H1 (cell line): ENCODE measurements around the gene PRADC1. TPM values are rescaled to one million over a fixed set of nuclear protein-coding genes. Genes with fewer than 3 reads are reported as not detected.

Source experiments
- CTCF ChIA-PET: fragments of 300-600 bp; sonication (Branson Sonifier 250); formaldehyde crosslinking; loops from one replicate; lab custom pipeline; 2021; ENCODE audit not compliant: partially characterized antibody; lab: Charles Lee
- POLR2A ChIA-PET: fragments of 300-600 bp; sonication (Branson Sonifier 250); formaldehyde crosslinking; loops from one replicate; lab custom pipeline; 2021; ENCODE audit warnings: inconsistent platforms; ENCODE audit not compliant: partially characterized antibody; lab: Charles Lee
- DNase-seq, 2 experiments: peaks; one replicate each; pipeline versions ENCODE4 v3.0.0 to v3.0.0-alpha.2; 2010 to 2022; ENCODE audit warnings: low spot score in 2 of 2, low read depth in 1 of 2, mixed read lengths in 1 of 2
- FAIRE-seq: peaks from 2 replicates; lab custom pipeline; 2011; peaks lifted over from hg19 to GRCh38; lab: Jason Lieb, UNC
- H2AFZ ChIP-seq: 2 replicates; pipeline ENCODE4 v1.8.1; 2012; ENCODE audit warnings: low read length, inconsistent platforms
- H2AK5ac ChIP-seq: 2 replicates; pipeline ENCODE4 v1.6.1; 2013; ENCODE audit warnings: low read depth, low read length
- H2BK120ac ChIP-seq: replicated peaks from 2 replicates; pipeline ENCODE3; 2013; ENCODE audit warnings: low read depth, low read length, inconsistent platforms
- H2BK12ac ChIP-seq: 2 replicates; pipeline ENCODE4 v1.6.1; 2013; ENCODE audit warnings: low read depth, low read length
- H2BK15ac ChIP-seq: 2 replicates; pipeline ENCODE4 v1.6.1; 2013; ENCODE audit warnings: low read length
- H2BK20ac ChIP-seq: 2 replicates; pipeline ENCODE4 v1.6.1; 2013; ENCODE audit warnings: low read length
- H2BK5ac ChIP-seq: 2 replicates; pipeline ENCODE4 v1.6.1; 2013; ENCODE audit warnings: low read depth, low read length
- H3K14ac ChIP-seq: 2 replicates; pipeline ENCODE4 v1.6.1; 2013; ENCODE audit warnings: inconsistent platforms; ENCODE audit not compliant: insufficient read length
- H3K18ac ChIP-seq: 2 replicates; pipeline ENCODE4 v1.6.1; 2013; ENCODE audit warnings: low read length; ENCODE audit errors: extremely low read depth
- H3K23ac ChIP-seq: 2 replicates; pipeline ENCODE4 v1.6.1; 2013; ENCODE audit warnings: inconsistent platforms; ENCODE audit not compliant: insufficient read length
- H3K23me2 ChIP-seq: 2 replicates; pipeline ENCODE4 v1.6.1; 2013; ENCODE audit warnings: low read depth, low read length
- H3K27ac ChIP-seq: 2 replicates; pipeline ENCODE4 v1.6.1; 2011; ENCODE audit warnings: low read depth, low read length, inconsistent platforms
- H3K27me3 ChIP-seq, 4 experiments: replicated peaks in 1 of 4; 1 replicate in 1 of 4; 2 replicates in 3 of 4; pipeline versions ENCODE4 v1.6.1 to v1.8.1; 2011 to 2013; ENCODE audit warnings: low read length in 3 of 4, mild to moderate bottlenecking in 3 of 4, inconsistent platforms in 2 of 4, mixed read lengths in 2 of 4, moderate library complexity in 1 of 4; ENCODE audit not compliant: control insufficient read depth in 3 of 4, insufficient read depth in 3 of 4; ENCODE audit errors: extremely low read depth in 1 of 4
- H3K36me3 ChIP-seq, 4 experiments: 2 replicates each; pipeline versions ENCODE4 v1.6.1 to v1.8.1; 2011 to 2013; ENCODE audit warnings: mild to moderate bottlenecking in 4 of 4, low read length in 3 of 4, moderate library complexity in 2 of 4, control low read depth in 1 of 4, inconsistent platforms in 1 of 4; ENCODE audit not compliant: insufficient read depth in 4 of 4, control insufficient read depth in 2 of 4
- H3K4ac ChIP-seq: replicated peaks from 2 replicates; pipeline ENCODE3; 2013; ENCODE audit warnings: low read length, low read depth, mixed read lengths, inconsistent platforms; ENCODE audit not compliant: insufficient read length
- H3K4me1 ChIP-seq, 4 experiments: replicated peaks in 1 of 4; 1 replicate in 1 of 4; 2 replicates in 3 of 4; pipeline versions ENCODE4 v1.6.1 to v1.8.1; 2011 to 2013; ENCODE audit warnings: low read length in 3 of 4, inconsistent platforms in 2 of 4, mixed read lengths in 1 of 4; ENCODE audit not compliant: insufficient read depth in 4 of 4, control insufficient read depth in 3 of 4
- H3K4me2 ChIP-seq, 2 experiments: 2 replicates each; pipeline versions ENCODE4 v1.6.1 to v1.8.1; 2011 to 2013; ENCODE audit warnings: low read depth in 2 of 2, low read length in 2 of 2, control low read depth in 1 of 2, inconsistent platforms in 1 of 2, mild to moderate bottlenecking in 1 of 2; ENCODE audit not compliant: insufficient read depth in 1 of 2
- H3K4me3 ChIP-seq, 4 experiments: fragments of 200-600, 300-600 bp in 1 of 4; sonication (generic), shearing (Covaris generic), sonication (Bioruptor Twin) in 1 of 4; 2 replicates each; pipeline versions ENCODE4 v1.5.1 to v1.8.1; 2011 to 2016; ENCODE audit warnings: low read length in 4 of 4, low read depth in 3 of 4, control low read depth in 2 of 4, inconsistent platforms in 2 of 4, mild to moderate bottlenecking in 2 of 4, mixed read lengths in 1 of 4, moderate library complexity in 1 of 4; ENCODE audit not compliant: insufficient read depth in 2 of 4; ENCODE audit errors: extremely low read depth in 1 of 4
- H3K56ac ChIP-seq: replicated peaks from 2 replicates; pipeline ENCODE3; 2013; ENCODE audit warnings: low read depth, mild to moderate bottlenecking, mixed read lengths, low read length, inconsistent platforms; ENCODE audit not compliant: insufficient read length
- H3K79me1 ChIP-seq: 2 replicates; pipeline ENCODE4 v1.6.1; 2013; ENCODE audit warnings: low read depth, low read length, control low read depth
- H3K79me2 ChIP-seq, 2 experiments: 2 replicates each; pipeline versions ENCODE4 v1.6.1 to v1.8.1; 2012 to 2013; ENCODE audit warnings: low read length in 2 of 2, mild to moderate bottlenecking in 2 of 2, inconsistent platforms in 1 of 2; ENCODE audit not compliant: insufficient read depth in 2 of 2, control insufficient read depth in 1 of 2
- H3K9ac ChIP-seq, 4 experiments: replicated peaks in 1 of 4; 1 replicate in 1 of 4; 2 replicates in 3 of 4; pipeline versions ENCODE4 v1.6.1 to v1.8.1; 2011 to 2013; ENCODE audit warnings: low read depth in 3 of 4, low read length in 3 of 4, control low read depth in 2 of 4, mild to moderate bottlenecking in 2 of 4, moderate library complexity in 2 of 4, inconsistent platforms in 1 of 4; ENCODE audit errors: extremely low read depth in 1 of 4
- H3K9me3 ChIP-seq, 2 experiments: 2 replicates each; pipeline versions ENCODE4 v1.6.1 to v1.8.1; 2012 to 2013; ENCODE audit warnings: mild to moderate bottlenecking in 2 of 2, moderate library complexity in 2 of 2, control low read depth in 1 of 2, inconsistent platforms in 1 of 2, low read depth in 1 of 2, low read length in 1 of 2, mixed read lengths in 1 of 2; ENCODE audit not compliant: insufficient read depth in 2 of 2
- H4K20me1 ChIP-seq, 2 experiments: replicated peaks in 1 of 2; 2 replicates each; pipeline versions ENCODE3 to v1.8.1; 2011 to 2013; ENCODE audit warnings: inconsistent platforms in 2 of 2, low read length in 2 of 2, mild to moderate bottlenecking in 1 of 2; ENCODE audit not compliant: insufficient read depth in 2 of 2, control insufficient read depth in 1 of 2
- H4K5ac ChIP-seq: 2 replicates; pipeline ENCODE4 v1.6.1; 2013; ENCODE audit warnings: low read length, low read depth, mixed read lengths, inconsistent platforms; ENCODE audit not compliant: insufficient read length
- H4K8ac ChIP-seq: 2 replicates; pipeline ENCODE4 v1.8.0; 2013; ENCODE audit warnings: mild to moderate bottlenecking, moderate library complexity, low read length, inconsistent platforms; ENCODE audit not compliant: insufficient read depth; ENCODE audit errors: extremely low read depth
- H4K91ac ChIP-seq: replicated peaks from 2 replicates; pipeline ENCODE3; 2013; ENCODE audit warnings: low read length, mixed read lengths, inconsistent platforms; ENCODE audit not compliant: insufficient read length
- EP300 ChIP-seq, 2 experiments: IDR thresholded peaks; 1 replicate in 1 of 2; 2 replicates in 1 of 2; pipeline ENCODE4 v1.6.1; 2011 to 2012; ENCODE audit warnings: low read depth in 2 of 2, low read length in 2 of 2, mild to moderate bottlenecking in 2 of 2, borderline replicate concordance in 1 of 2, inconsistent platforms in 1 of 2, moderate library complexity in 1 of 2
- HDAC2 ChIP-seq, 2 experiments: fragments of 300-600 bp in 1 of 2; sonication (generic) in 1 of 2; IDR thresholded peaks; 2 replicates each; pipeline ENCODE4 v1.6.1; 2011 to 2012; ENCODE audit warnings: low read depth in 2 of 2, low read length in 2 of 2, mild to moderate bottlenecking in 2 of 2, moderate library complexity in 2 of 2, borderline replicate concordance in 1 of 2, inconsistent platforms in 1 of 2
- HDAC6 ChIP-seq: IDR thresholded peaks from one replicate; pipeline ENCODE4 v1.7.1; 2012; ENCODE audit warnings: low read depth, mild to moderate bottlenecking, inconsistent platforms, low read length, moderate library complexity
- JUND ChIP-seq: IDR thresholded peaks from 2 replicates; pipeline ENCODE4 v1.6.1; 2011; ENCODE audit warnings: mild to moderate bottlenecking, improper control_type of control experiment, low read length
- KDM4A ChIP-seq: IDR thresholded peaks from one replicate; pipeline ENCODE4 v1.7.1; 2012; ENCODE audit warnings: low read depth, mild to moderate bottlenecking, moderate library complexity, low read length, inconsistent platforms; ENCODE audit not compliant: severe bottlenecking
- KDM5A ChIP-seq: fragments of 200-600 bp; IDR thresholded peaks from 2 replicates; pipeline ENCODE4 v1.7.1; 2012; ENCODE audit warnings: mild to moderate bottlenecking, low read length, inconsistent platforms, mixed read lengths
- SAP30 ChIP-seq: fragments of 300-600 bp; sonication (generic); IDR thresholded peaks from 2 replicates; pipeline ENCODE4 v1.7.1; 2012; ENCODE audit warnings: low read length, moderate library complexity, mild to moderate bottlenecking, inconsistent platforms; ENCODE audit not compliant: insufficient read depth, insufficient replicate concordance
- SRF ChIP-seq: IDR thresholded peaks from 2 replicates; pipeline ENCODE4 v1.6.1; 2011; ENCODE audit warnings: mild to moderate bottlenecking, low read depth, low read length, moderate library complexity
- SUZ12 ChIP-seq: fragments of 200-600 bp; sonication (generic); IDR thresholded peaks from 2 replicates; pipeline ENCODE4 v1.6.1; 2012; ENCODE audit warnings: mild to moderate bottlenecking, inconsistent platforms, low read length, moderate library complexity, mixed read lengths
- YY1 ChIP-seq: IDR thresholded peaks from 2 replicates; pipeline ENCODE4 v1.6.1; 2011; ENCODE audit warnings: low read depth, mild to moderate bottlenecking, low read length
- WGBS, 2 experiments: shearing (Covaris generic) in 1 of 2; methylation state at CpG; one replicate each; pipeline versions ENCODE4 v1.1.6 to v1.1.7; 2013 to 2015; ENCODE audit warnings: low lambda C conversion rate in 2 of 2, mixed read lengths in 2 of 2, inconsistent platforms in 1 of 2, low coverage in 1 of 2, missing lambda C conversion rate in 1 of 2; ENCODE audit not compliant: insufficient replicate concordance in 2 of 2, insufficient coverage in 1 of 2, insufficient read length in 1 of 2; ENCODE audit errors: extremely low coverage in 1 of 2, missing lambda C conversion rate in 1 of 2; 5-methylcytosine and 5-hydroxymethylcytosine counted together
- polyA plus RNA-seq, 7 experiments: library from polyadenylated mRNA; depleted of rRNA in 3 of 7; stranded (reverse) in 5 of 7; unstranded in 2 of 7; fragments of >200 nt in 5 of 7; fragments of 200-250 nt in 2 of 7; gene quantifications; 1 replicate in 5 of 7; 2 replicates in 1 of 7; 4 replicates in 1 of 7; pipeline versions ENCODE4 v1.2.1 to v1.2.3, GENCODE V29; 2011 to 2013; ENCODE audit warnings: missing spikeins in 2 of 7, mixed read lengths in 2 of 7
- total RNA-seq: library from RNA; stranded (reverse); fragmentation: NEBNext Ultra II Directional; extraction: Animal tissue kit (Norgen Biotek cat#: 25700); gene quantifications from 2 replicates; pipeline ENCODE4 v1.2.1, GENCODE V29; 2021
- TF ChIP-seq, protein P1 (sequence below): IDR thresholded peaks from 2 replicates; pipeline ENCODE4 v1.6.1; 2012; ENCODE audit warnings: low read length, inconsistent platforms

PRADC1 gene
- total and polyA plus RNA-seq, 2 of the 8 experiments (the other 6 are each of a cell fraction or from before 2014, with no cell fraction given) = 8.9 to 13.1 TPM

DNA sequence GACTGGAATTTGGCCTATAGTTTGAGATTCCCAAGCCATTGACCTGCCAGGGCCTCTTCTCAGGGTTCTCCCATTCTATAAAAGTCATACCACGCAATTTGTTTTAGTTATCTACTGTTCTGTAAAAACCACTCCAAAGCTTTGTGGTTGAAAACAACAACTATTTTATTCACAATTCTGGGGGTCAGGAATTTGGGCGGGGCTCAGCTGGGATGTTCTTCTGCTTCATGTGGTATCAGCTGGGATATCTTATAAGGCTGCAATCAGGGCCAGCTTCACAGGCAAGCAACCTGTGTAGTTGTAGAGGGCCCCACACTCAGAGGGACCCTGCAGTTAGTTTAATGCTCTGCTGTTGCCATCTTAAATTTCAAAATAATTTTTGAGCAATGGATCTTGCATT, 47.1 kb downstream of the PRADC1 start:
- no peak overlapping the region for H3K27ac ChIP-seq
- peaks cover 0 to 3% of the 10 kb centered on the region in 2 experiments for H4K20me1 ChIP-seq
- no peak overlapping the region for H2BK20ac ChIP-seq
- peaks cover 0 to 5% (median 0%) of the 10 kb centered on the region in 4 experiments; a peak in 1 of 7 replicates for H3K27me3 ChIP-seq
- peaks cover 0 to 2% of the 10 kb centered on the region in 2 experiments; a peak in 1 of 4 replicates for H3K9me3 ChIP-seq
- no peak overlapping the region for H2BK12ac ChIP-seq
- H3K14ac ChIP-seq = no peak overlapping the region
- H2BK15ac ChIP-seq = no peak overlapping the region
- H3K56ac ChIP-seq = no peak overlapping the region
- 83% methylated on average over 2 of the region's 2 CpGs; no CpG with 5 or more reads in 1 of the 2 experiments for WGBS, 2 experiments
- no peaks in the 10 kb centered on the region for H3K23me2 ChIP-seq
- H3K4me1 ChIP-seq = no peaks in the 10 kb centered on the region
- H2AK5ac ChIP-seq = no peak overlapping the region
- H4K91ac ChIP-seq = no peak overlapping the region
- no peak overlapping the region for H4K8ac ChIP-seq
- ChIA-PET POLR2A (no interaction called here), CTCF (interaction anchor here (0.9 to 1.3 kb wide), 6 partner anchors 9 to 194 kb away, joined by 3 to 7 read pairs (median 4); no protein-coding TSS in a partner anchor)
- no peak overlapping the region for H2BK120ac ChIP-seq
- FAIRE-seq (no peak), DNase-seq (no peak)
- no peak overlapping the region for H3K23ac ChIP-seq
- H3K79me2 ChIP-seq = no peaks in the 10 kb centered on the region
- H3K4ac ChIP-seq = no peak overlapping the region
- H2AFZ ChIP-seq = no peak overlapping the region
- H4K5ac ChIP-seq = no peak overlapping the region
- H3K79me1 ChIP-seq = no peaks in the 10 kb centered on the region
- no peak overlapping the region for H3K4me2 ChIP-seq
- H2BK5ac ChIP-seq = no peak overlapping the region
- no peaks in the 10 kb centered on the region for H3K36me3 ChIP-seq
- H3K9ac ChIP-seq = no peak overlapping the region
- H3K4me3 ChIP-seq = no peak overlapping the region
- no peak overlapping the region for H3K18ac ChIP-seq
- no peak for TF ChIP-seq HDAC2 (IDR thresholded peaks at IDR 0.05; ENCODE audit: borderline replicate concordance in 1 of 2, low read depth in 2 of 2, low read length in 2 of 2)
- no peak for TF ChIP-seq SRF
- TF ChIP-seq SAP30 = no peak
- TF ChIP-seq SUZ12 = no peak
- TF ChIP-seq, protein P1, sequence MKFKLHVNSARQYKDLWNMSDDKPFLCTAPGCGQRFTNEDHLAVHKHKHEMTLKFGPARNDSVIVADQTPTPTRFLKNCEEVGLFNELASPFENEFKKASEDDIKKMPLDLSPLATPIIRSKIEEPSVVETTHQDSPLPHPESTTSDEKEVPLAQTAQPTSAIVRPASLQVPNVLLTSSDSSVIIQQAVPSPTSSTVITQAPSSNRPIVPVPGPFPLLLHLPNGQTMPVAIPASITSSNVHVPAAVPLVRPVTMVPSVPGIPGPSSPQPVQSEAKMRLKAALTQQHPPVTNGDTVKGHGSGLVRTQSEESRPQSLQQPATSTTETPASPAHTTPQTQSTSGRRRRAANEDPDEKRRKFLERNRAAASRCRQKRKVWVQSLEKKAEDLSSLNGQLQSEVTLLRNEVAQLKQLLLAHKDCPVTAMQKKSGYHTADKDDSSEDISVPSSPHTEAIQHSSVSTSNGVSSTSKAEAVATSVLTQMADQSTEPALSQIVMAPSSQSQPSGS = no peak
- no peak for TF ChIP-seq KDM5A
- TF ChIP-seq KDM4A = no peak
- TF ChIP-seq YY1 = no peak
- no peak for TF ChIP-seq JUND
- no peak for TF ChIP-seq EP300 (IDR thresholded peaks at IDR 0.05; ENCODE audit: borderline replicate concordance in 1 of 2, low read depth in 2 of 2, low read length in 2 of 2)
- TF ChIP-seq HDAC6 = no peak
